ENCODE results near the gene C18orf63.

C18orf63 gene

DNA sequence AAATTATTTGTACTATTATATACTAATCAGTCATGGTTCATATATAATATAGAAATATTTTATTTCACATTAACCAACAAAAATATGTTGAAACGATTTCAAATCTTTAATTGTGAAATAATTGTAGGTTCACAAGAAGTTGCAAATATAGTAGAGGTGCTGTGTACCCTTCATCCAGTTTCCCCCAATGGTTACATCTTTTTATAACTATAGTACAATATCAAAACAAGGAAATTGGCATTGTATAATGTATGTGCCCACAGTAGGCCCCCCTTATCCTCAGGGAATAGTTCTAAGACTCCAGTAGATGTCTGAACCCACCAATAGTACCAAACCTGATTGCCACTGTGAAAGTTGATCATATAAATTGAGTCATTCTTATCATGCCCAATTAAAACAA, 16.5 kb upstream of the C18orf63 start:
- TF ChIP-seq CTCF (conservative IDR thresholded peaks at IDR 0.05; ENCODE audit: low read depth): no peak
- no peak for DNase-seq (ENCODE audit: low spot score)
- ChIA-PET POLR2A (ENCODE audit: low non-redundant PET) (no interaction called here), CTCF (interaction anchor here (0.8 kb wide), 1 partner anchor 43 kb away, joined by 3 read pairs; no protein-coding TSS in a partner anchor)
- no peak overlapping the region for H3K27ac ChIP-seq

- POLR2A ChIA-PET (ENCODE audit: low non-redundant PET): no interaction called here
- CTCF ChIA-PET: no interaction called here
- DNase-seq (ENCODE audit: low spot score): no peak
- H3K27ac ChIP-seq: no peak overlapping the region
- TF ChIP-seq CTCF (conservative IDR thresholded peaks at IDR 0.05; ENCODE audit: low read depth): no peak
Measured at GRCh38 chr18:74299746-74300145, 15.9 kb upstream of the C18orf63 start.

- H3K27ac ChIP-seq: no peak overlapping the region
- TF ChIP-seq CTCF (conservative IDR thresholded peaks at IDR 0.05; ENCODE audit: low read depth): no peak
- no peak for DNase-seq (ENCODE audit: low spot score)
- POLR2A ChIA-PET (ENCODE audit: low non-redundant PET): no interaction called here
- CTCF ChIA-PET: no interaction called here
Measured at GRCh38 chr18:74303306-74303705, 12.3 kb upstream of the C18orf63 start.

DNA sequence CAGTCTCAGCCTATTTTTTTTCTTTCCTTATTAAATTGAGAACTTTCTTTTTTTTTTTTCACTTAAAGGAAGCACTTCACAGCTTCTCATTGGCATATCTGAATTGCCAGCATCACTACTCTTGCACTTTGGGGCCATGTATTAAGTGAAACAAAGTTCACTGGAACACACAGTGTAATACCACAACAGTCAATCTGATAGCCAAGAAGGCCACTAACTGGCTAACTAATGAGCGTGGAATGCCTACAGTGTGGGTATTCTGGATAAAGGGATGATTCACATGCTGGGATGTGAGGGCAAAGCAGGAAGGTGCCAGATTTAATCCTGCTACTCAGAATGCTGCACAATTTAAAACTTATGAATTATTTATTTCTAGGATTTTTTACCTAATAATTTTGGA, 11.7 kb upstream of the C18orf63 start:
- POLR2A ChIA-PET (ENCODE audit: low non-redundant PET): no interaction called here
- H3K27ac ChIP-seq: no peak overlapping the region
- CTCF ChIA-PET: no interaction called here
- DNase-seq (ENCODE audit: low spot score): no peak
- TF ChIP-seq CTCF (conservative IDR thresholded peaks at IDR 0.05; ENCODE audit: low read depth): no peak

DNA sequence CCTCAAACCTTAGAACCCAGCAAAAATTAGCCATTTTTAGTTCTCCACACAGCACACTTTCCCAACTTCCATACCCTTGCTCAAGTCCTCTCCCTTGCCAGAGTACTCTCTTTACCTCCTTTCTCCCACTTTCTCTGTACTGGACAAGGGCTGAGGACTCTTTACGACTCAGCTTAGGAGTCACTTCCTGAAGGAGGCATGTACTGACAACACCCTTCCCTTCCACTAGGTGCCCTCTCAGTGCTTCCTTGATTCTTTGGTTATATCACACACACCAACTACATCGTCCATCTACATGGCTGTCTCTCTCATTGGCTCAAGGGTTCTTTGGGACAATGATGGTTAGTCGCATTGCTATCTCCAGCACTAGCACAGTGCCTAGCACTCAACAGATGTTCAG, 5.2 kb upstream of the C18orf63 start:
- H3K27ac ChIP-seq: no peak overlapping the region
- DNase-seq (ENCODE audit: low spot score): peak; percentile 29
- CTCF ChIA-PET: interaction anchor here (0.5 to 1.8 kb wide), 3 partner anchors 29 to 1481 kb away, joined by 3 to 8 read pairs (median 3); no protein-coding TSS in a partner anchor
- POLR2A ChIA-PET (ENCODE audit: low non-redundant PET): no interaction called here
- peak; percentile 38 for TF ChIP-seq CTCF (conservative IDR thresholded peaks at IDR 0.05; ENCODE audit: low read depth)

DNA sequence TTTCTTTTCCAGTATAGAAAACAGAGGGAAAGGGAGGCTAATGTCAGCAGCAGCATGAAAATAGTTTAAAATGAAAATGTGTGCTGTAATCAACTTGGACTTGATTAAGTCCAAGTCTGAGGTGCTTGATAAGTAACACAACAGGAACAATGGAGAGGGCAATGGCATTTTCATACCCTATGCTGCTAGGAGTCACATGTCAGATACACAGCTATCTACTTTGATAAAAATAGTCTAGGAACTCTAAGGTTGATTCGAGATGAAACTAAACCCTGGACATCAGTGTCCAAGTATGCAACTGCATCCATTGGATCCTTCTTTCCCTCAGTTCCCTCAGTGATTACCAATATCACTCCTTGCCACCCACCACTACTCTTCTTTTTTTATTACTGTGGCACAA, 4.6 kb upstream of the C18orf63 start:
- POLR2A ChIA-PET (ENCODE audit: low non-redundant PET): no interaction called here
- H3K27ac ChIP-seq: no peak overlapping the region
- DNase-seq (ENCODE audit: low spot score): no peak
- CTCF ChIA-PET: interaction anchor here (1.8 kb wide), 1 partner anchor 31 kb away, joined by 8 read pairs; no protein-coding TSS in a partner anchor
- no peak for TF ChIP-seq CTCF (conservative IDR thresholded peaks at IDR 0.05; ENCODE audit: low read depth)

Data from RWPE1 (cell line).